Measurements from ENCODE around the gene TFF3.

Gene TFF3

GRCh38 chr21:42285569-42286245 is 29.5 kb downstream of the TFF3 start:
- ChIA-PET POLR2A (no interaction called here), CTCF (interaction anchor here (0.5 to 1.4 kb wide), 5 partner anchors 25 to 207 kb away, joined by 3 to 5 read pairs (median 3); no protein-coding TSS in a partner anchor)
- TF ChIP-seq FEZF1 (tag by site-specific recombination; IDR thresholded peaks at IDR 0.05) (no peak), ZNF645 (tag by site-specific recombination; IDR thresholded peaks at IDR 0.05) (no peak), CTCF (tag by site-specific recombination; IDR thresholded peaks at IDR 0.05) (no peak), ZNF23 (tag by site-specific recombination; IDR thresholded peaks at IDR 0.05; ENCODE audit: borderline replicate concordance) (no peak), RBAK (tag by site-specific recombination; IDR thresholded peaks at IDR 0.05) (no peak), TCF7L2 (IDR thresholded peaks at IDR 0.05; ENCODE audit: borderline replicate concordance, low read depth, low read length) (no peak), ZNF747 (tag by site-specific recombination; IDR thresholded peaks at IDR 0.05) (no peak), SALL2 (tag by site-specific recombination; IDR thresholded peaks at IDR 0.05; ENCODE audit: borderline replicate concordance) (no peak), SP2 (tag by site-specific recombination; IDR thresholded peaks at IDR 0.05) (no peak), OSR2 (tag by site-specific recombination; IDR thresholded peaks at IDR 0.05) (no peak), ZNF24 (tag by site-specific recombination; IDR thresholded peaks at IDR 0.05) (no peak), ZNF248 (tag by site-specific recombination; IDR thresholded peaks at IDR 0.05) (no peak), ZFP69B (tag by site-specific recombination; IDR thresholded peaks at IDR 0.05) (no peak), ZNF324 (tag by site-specific recombination; IDR thresholded peaks at IDR 0.05) (no peak), ZSCAN18 (tag by site-specific recombination; IDR thresholded peaks at IDR 0.05) (no peak), ZNF776 (tag by site-specific recombination; IDR thresholded peaks at IDR 0.05; ENCODE audit: borderline replicate concordance) (no peak), ZNF18 (tag by site-specific recombination; IDR thresholded peaks at IDR 0.05) (no peak)

GRCh38 chr21:42282715-42283114 is 32.5 kb downstream of the TFF3 start:
- TF ChIP-seq ZNF292 (tag by site-specific recombination; IDR thresholded peaks at IDR 0.05; ENCODE audit: borderline replicate concordance, low read depth) (no peak), ZNF175 (tag by site-specific recombination; IDR thresholded peaks at IDR 0.05) (no peak), KLF7 (tag by site-specific recombination; IDR thresholded peaks at IDR 0.05; ENCODE audit: borderline replicate concordance) (no peak), ZNF585B (tag by site-specific recombination; IDR thresholded peaks at IDR 0.05) (no peak), CTCF (tag by site-specific recombination; IDR thresholded peaks at IDR 0.05) (no peak), ZNF274 (IDR thresholded peaks at IDR 0.05; ENCODE audit: low read length) (no peak), ZNF274 (tag by site-specific recombination; IDR thresholded peaks at IDR 0.05; ENCODE audit: borderline replicate concordance) (no peak), ZNF692 (tag by site-specific recombination; IDR thresholded peaks at IDR 0.05) (no peak), ZNF664 (tag by site-specific recombination; IDR thresholded peaks at IDR 0.05) (no peak)
- Histone ChIP-seq H3K4me1 (ENCODE audit: control insufficient read depth, insufficient read depth, low read length) (no peaks in the 10 kb centered on the region), H3K27ac (ENCODE audit: extremely low read depth, low read depth, low read length) (no peak overlapping the region), H3K9me3 (ENCODE audit: control insufficient read depth, insufficient read depth, low read depth, low read length) (no peaks in the 10 kb centered on the region), H3K4me3 (ENCODE audit: low read depth, low read length) (no peak overlapping the region), H3K36me3 (ENCODE audit: control insufficient read depth in 2 of 2, insufficient read depth in 1 of 2, low read length in 2 of 2) (no peaks in the 10 kb centered on the region)
- CTCF ChIA-PET = interaction anchor here (0.6 kb wide), 2 partner anchors 27 to 118 kb away, joined by 3 read pairs; no protein-coding TSS in a partner anchor
- POLR2A ChIA-PET = no interaction called here

More at GRCh38 chr21:42285569-42286245, 29.5 kb downstream of the TFF3 start:
- no peaks in the 10 kb centered on the region for H3K9me3 ChIP-seq (ENCODE audit: control insufficient read depth, insufficient read depth, low read depth, low read length)
- no peaks in the 10 kb centered on the region for H3K36me3 ChIP-seq (ENCODE audit: control insufficient read depth in 2 of 2, insufficient read depth in 1 of 2, low read length in 2 of 2)
- H3K27ac ChIP-seq (ENCODE audit: extremely low read depth, low read depth, low read length) = no peak overlapping the region
- H3K4me1 ChIP-seq (ENCODE audit: control insufficient read depth, insufficient read depth, low read length) = no peaks in the 10 kb centered on the region
- no peak overlapping the region for H3K4me3 ChIP-seq (ENCODE audit: low read depth, low read length)
